ENCODE measurements around the gene FAM193B. TPM values are rescaled to one million over a fixed set of nuclear protein-coding genes. Genes with fewer than 3 reads are reported as not detected.

Gene FAM193B
- total RNA-seq, 1 experiment from 2014 or later = 43.8 TPM

DNA sequence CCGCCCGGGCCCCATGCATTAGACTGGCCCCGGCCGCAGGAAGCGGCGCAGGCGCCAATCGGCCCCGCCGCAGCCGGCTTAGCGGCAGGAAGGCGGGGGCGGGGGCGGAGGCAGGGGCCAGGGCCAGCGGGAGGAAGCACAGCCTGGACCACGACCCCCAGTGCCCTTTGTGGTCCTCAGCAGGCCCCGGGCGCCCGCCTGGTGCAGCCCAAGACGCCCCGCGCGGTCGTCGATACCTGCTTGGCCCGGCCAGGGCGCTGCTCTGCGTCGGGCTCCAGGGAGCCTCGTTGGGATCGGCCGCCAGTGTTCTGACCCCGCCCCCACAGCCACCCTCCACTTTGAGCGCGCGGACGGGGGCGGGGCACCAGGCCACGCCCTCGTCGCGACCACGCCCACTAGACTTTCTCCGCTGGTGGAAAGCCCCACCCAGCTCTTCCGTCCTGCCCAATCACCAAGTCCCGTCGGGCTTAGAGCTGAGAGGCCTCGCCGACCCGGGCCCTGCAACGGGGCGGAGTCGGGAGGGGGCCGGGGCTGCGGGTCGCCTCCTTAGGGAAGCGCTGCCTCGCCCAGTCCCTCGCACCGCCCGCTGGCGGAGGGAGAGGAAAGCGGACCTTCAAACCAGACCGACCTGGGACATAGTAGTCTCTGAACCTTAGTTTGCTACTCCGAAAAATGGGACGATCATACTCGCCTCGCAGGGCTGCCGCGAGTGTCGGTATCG, 56.9 kb downstream of the FAM193B start, which contains the start of gene PDLIM7:
PDLIM7 (minus strand) TSS at position 313 of the 721 bp plus-strand sequence. CDS start 1,092 bp downstream, outside the sequence.
- CTCF ChIA-PET = interaction anchor here (0.6 kb wide), 2 partner anchors 19 to 548 kb away, joined by 3 read pairs; partner anchors contain the start of gene DDX41
- BruUV-seq (replicated peaks) = no TSS peak
- Histone ChIP-seq H3K27ac (ENCODE audit: low read depth, low read length, poor library complexity, severe bottlenecking) (peak within 1 kb of the TSS; percentile 93), H3K9me3 (ENCODE audit: low read depth, low read length, poor library complexity, severe bottlenecking) (no peaks in the 10 kb centered on the region), H3K4me1 (ENCODE audit: insufficient read depth, low read length, poor library complexity, severe bottlenecking) (peaks cover 36% of the 10 kb centered on the region), H3K36me3 (ENCODE audit: insufficient read depth, low read length, poor library complexity, severe bottlenecking) (peaks cover 1% of the 10 kb centered on the region), H3K4me3 (ENCODE audit: low read depth, low read length, poor library complexity, severe bottlenecking) (peak within 1 kb of the TSS; percentile 81), H3K27me3 (replicated peaks; ENCODE audit: insufficient read depth, low read depth, low read length, poor library complexity) (no peaks in the 10 kb centered on the region)
- peak; percentile 94 for DNase-seq (ENCODE audit: low spot score)
- POLR2A ChIA-PET (ENCODE audit: low non-redundant PET) = interaction anchor here (0.6 to 0.7 kb wide), 2 partner anchors 49 to 453 kb away, joined by 4 to 11 read pairs; no protein-coding TSS in a partner anchor
- intact Hi-C loops (cut with micrococcal nuclease; ENCODE audit: unreplicated experiment) = loop anchor here (2.0 kb wide), 1 partner anchor 187 kb away; the partner anchor contains the start of gene MXD3
- TF ChIP-seq EZH2 (IDR thresholded peaks at IDR 0.05; ENCODE audit: borderline replicate concordance, low read depth, low read length, poor library complexity, severe bottlenecking) = no peak
- TF ChIP-seq, protein P1, sequence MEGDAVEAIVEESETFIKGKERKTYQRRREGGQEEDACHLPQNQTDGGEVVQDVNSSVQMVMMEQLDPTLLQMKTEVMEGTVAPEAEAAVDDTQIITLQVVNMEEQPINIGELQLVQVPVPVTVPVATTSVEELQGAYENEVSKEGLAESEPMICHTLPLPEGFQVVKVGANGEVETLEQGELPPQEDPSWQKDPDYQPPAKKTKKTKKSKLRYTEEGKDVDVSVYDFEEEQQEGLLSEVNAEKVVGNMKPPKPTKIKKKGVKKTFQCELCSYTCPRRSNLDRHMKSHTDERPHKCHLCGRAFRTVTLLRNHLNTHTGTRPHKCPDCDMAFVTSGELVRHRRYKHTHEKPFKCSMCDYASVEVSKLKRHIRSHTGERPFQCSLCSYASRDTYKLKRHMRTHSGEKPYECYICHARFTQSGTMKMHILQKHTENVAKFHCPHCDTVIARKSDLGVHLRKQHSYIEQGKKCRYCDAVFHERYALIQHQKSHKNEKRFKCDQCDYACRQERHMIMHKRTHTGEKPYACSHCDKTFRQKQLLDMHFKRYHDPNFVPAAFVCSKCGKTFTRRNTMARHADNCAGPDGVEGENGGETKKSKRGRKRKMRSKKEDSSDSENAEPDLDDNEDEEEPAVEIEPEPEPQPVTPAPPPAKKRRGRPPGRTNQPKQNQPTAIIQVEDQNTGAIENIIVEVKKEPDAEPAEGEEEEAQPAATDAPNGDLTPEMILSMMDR (conservative IDR thresholded peaks at IDR 0.05; ENCODE audit: low read depth, low read length) = no peak

DNA sequence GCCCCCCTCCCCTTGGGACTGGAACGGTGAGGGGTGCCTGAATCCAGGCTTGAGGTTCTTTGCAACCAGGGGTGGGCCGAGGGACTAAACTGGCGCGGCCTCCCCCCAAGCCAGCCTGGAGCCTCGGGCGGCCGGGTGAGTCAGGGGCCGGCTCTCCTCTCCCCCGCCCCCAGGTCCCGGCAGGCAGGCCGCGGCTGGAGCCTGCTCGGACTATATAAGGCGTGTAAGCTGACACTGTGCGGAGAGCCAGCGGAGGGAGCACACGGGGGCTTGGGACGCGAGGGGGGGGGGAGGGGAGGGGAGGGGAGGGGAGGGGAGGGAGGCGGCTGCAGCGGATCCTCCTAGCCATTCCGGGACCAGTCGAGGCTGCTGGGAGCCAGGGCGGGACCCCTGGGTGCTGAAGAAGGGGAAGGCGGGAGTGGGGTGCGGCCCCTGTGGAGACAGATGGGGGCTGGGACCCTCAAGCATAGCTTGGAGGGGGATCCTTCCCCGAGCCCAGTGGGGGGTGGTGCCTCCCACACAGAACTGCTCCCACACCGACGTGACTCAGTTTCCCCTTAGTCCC, 57.6 kb downstream of the FAM193B start:
- Histone ChIP-seq H3K27me3 (replicated peaks; ENCODE audit: insufficient read depth, low read depth, low read length, poor library complexity) (no peaks in the 10 kb centered on the region), H3K4me1 (ENCODE audit: insufficient read depth, low read length, poor library complexity, severe bottlenecking) (peaks cover 42% of the 10 kb centered on the region), H3K27ac (ENCODE audit: low read depth, low read length, poor library complexity, severe bottlenecking) (peak overlapping the region; percentile 93), H3K4me3 (ENCODE audit: low read depth, low read length, poor library complexity, severe bottlenecking) (peak overlapping the region; percentile 81), H3K9me3 (ENCODE audit: low read depth, low read length, poor library complexity, severe bottlenecking) (no peaks in the 10 kb centered on the region), H3K36me3 (ENCODE audit: insufficient read depth, low read length, poor library complexity, severe bottlenecking) (peaks cover 4% of the 10 kb centered on the region)
- intact Hi-C loops (cut with micrococcal nuclease; ENCODE audit: unreplicated experiment) = loop anchor here (2.0 kb wide), 1 partner anchor 186 kb away; the partner anchor contains the start of gene MXD3
- POLR2A ChIA-PET (ENCODE audit: low non-redundant PET) = interaction anchor here (0.7 kb wide), 1 partner anchor 50 kb away, joined by 11 read pairs; no protein-coding TSS in a partner anchor
- TF ChIP-seq, protein P1 (conservative IDR thresholded peaks at IDR 0.05; ENCODE audit: low read depth, low read length) = no peak
- no peak for TF ChIP-seq EZH2 (IDR thresholded peaks at IDR 0.05; ENCODE audit: borderline replicate concordance, low read depth, low read length, poor library complexity, severe bottlenecking)
- CTCF ChIA-PET = interaction anchor here (0.6 kb wide), 2 partner anchors 20 to 547 kb away, joined by 3 read pairs; partner anchors contain the start of gene DDX41
- DNase-seq (ENCODE audit: low spot score) = peak; percentile 66
- BruUV-seq (replicated peaks) = no TSS peak

DNA sequence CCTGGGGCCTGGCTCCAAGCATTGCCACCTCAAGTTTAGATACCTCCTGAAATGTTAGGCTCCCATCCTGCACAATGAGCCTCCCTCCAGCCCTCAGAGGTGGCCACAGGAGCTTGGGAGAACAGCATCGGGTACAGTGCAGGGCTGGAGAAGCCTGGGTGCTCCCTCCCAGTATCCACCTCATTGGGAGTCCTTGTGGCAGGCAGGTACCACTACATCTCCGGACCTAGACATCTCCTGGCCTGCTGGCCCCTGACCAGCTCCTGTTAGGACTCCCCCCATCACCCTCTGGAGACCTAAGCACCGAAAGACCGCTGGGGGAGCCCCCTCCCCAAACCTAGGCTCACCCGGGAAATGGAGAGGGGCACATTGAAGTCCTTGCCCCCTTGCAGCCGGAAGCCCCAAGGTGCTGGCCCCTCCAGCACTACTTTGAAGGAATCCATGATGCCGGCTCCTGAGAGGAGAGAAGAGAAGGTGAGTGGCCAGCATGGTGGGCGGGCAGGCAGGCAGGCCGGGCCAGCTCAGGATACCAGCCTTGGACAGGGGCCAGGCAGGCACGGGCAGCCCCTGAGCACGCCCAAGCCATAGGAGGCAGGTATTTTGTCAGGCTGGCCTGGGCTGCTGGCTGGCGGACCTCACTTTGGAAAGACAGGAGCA, 58.2 kb downstream of the FAM193B start:
- no peak for TF ChIP-seq EZH2 (IDR thresholded peaks at IDR 0.05; ENCODE audit: borderline replicate concordance, low read depth, low read length, poor library complexity, severe bottlenecking)
- TF ChIP-seq, protein P1 (conservative IDR thresholded peaks at IDR 0.05; ENCODE audit: low read depth, low read length) = 0 out of 2 replicates have a peak, but pooled peaks have one; percentile 26
- DNase-seq (ENCODE audit: low spot score) = peak; percentile 58
- BruUV-seq (replicated peaks) = no TSS peak
- H3K27me3 ChIP-seq (replicated peaks; ENCODE audit: insufficient read depth, low read depth, low read length, poor library complexity) = no peaks in the 10 kb centered on the region
- H3K36me3 ChIP-seq (ENCODE audit: insufficient read depth, low read length, poor library complexity, severe bottlenecking) = peaks cover 4% of the 10 kb centered on the region
- H3K9me3 ChIP-seq (ENCODE audit: low read depth, low read length, poor library complexity, severe bottlenecking) = no peaks in the 10 kb centered on the region
- peak overlapping the region; percentile 81 for H3K4me3 ChIP-seq (ENCODE audit: low read depth, low read length, poor library complexity, severe bottlenecking)
- intact Hi-C loops (cut with micrococcal nuclease; ENCODE audit: unreplicated experiment) = loop anchor here (2.0 kb wide), 1 partner anchor 185 kb away; the partner anchor contains the start of gene MXD3
- CTCF ChIA-PET = no interaction called here
- POLR2A ChIA-PET (ENCODE audit: low non-redundant PET) = no interaction called here
- H3K4me1 ChIP-seq (ENCODE audit: insufficient read depth, low read length, poor library complexity, severe bottlenecking) = peaks cover 43% of the 10 kb centered on the region
- H3K27ac ChIP-seq (ENCODE audit: low read depth, low read length, poor library complexity, severe bottlenecking) = peak overlapping the region; percentile 93
